Progenitor cell of endocrine pancreas (in vitro differentiated cells): ENCODE data around the gene BUD13. TPM values are rescaled to one million over a fixed set of nuclear protein-coding genes. Genes with fewer than 3 reads are reported as not detected.

Experiments
- DNase-seq: peaks from one replicate; pipeline ENCODE4 v3.0.0; 2021; ENCODE audit warnings: low spot score; ENCODE audit not compliant: unreplicated experiment
- H3K27ac Mint-ChIP-seq: 2 replicates; pipeline ENCODE4 v1.8.0; 2021; ENCODE audit warnings: mild to moderate bottlenecking, moderate library complexity, mixed read lengths
- H3K27me3 Mint-ChIP-seq: 2 replicates; pipeline ENCODE4 v1.8.0; 2021; ENCODE audit warnings: mixed read lengths
- H3K36me3 Mint-ChIP-seq: 2 replicates; pipeline ENCODE4 v1.8.0; 2022; ENCODE audit warnings: mixed read lengths; ENCODE audit not compliant: insufficient read depth
- H3K4me1 Mint-ChIP-seq: 2 replicates; pipeline ENCODE4 v1.8.0; 2021; ENCODE audit warnings: low read depth, mixed read lengths
- H3K4me3 Mint-ChIP-seq: 2 replicates; pipeline ENCODE4 v1.8.0; 2021; ENCODE audit warnings: low read depth, mild to moderate bottlenecking, moderate library complexity, mixed read lengths
- H3K9me3 Mint-ChIP-seq: 2 replicates; pipeline ENCODE4 v1.8.0; 2021; ENCODE audit warnings: low read depth, mixed read lengths
- CTCF ChIP-seq: fragments of 200-600 bp; sonication (generic); IDR thresholded peaks from one replicate; pipeline ENCODE4 v1.5.0; 2021; ENCODE audit warnings: antibody characterized with exemption, mild to moderate bottlenecking; ENCODE audit not compliant: unreplicated experiment
- total RNA-seq: library from RNA; stranded (reverse); gene quantifications from 2 replicates; pipeline ENCODE4 v1.2.1, GENCODE V29; 2021

Gene BUD13
- total RNA-seq, 1 donor from 2014 or later = 26.8 TPM

- H3K36me3 Mint-ChIP-seq = peaks cover 17% of the 10 kb centered on the region
- H3K9me3 Mint-ChIP-seq = no peaks in the 10 kb centered on the region
- no peak for TF ChIP-seq CTCF
- peak within 1 kb of the TSS; percentile 99 for H3K27ac Mint-ChIP-seq
- peak within 1 kb of the TSS; percentile 98 for H3K4me3 Mint-ChIP-seq
- peaks cover 19% of the 10 kb centered on the region for H3K4me1 Mint-ChIP-seq
- peaks cover 10% of the 10 kb centered on the region for H3K27me3 Mint-ChIP-seq
- DNase-seq = peak; percentile 44
Measured at GRCh38 chr11:116787786-116788486, 15.1 kb upstream of the BUD13 start, which contains the start of gene ZPR1. Gene ZPR1 (minus strand): TSS chr11:116788023. CDS start chr11:116787990, 33 bp downstream.

- Mint-ChIP-seq H3K4me1 (peaks cover 16% of the 10 kb centered on the region), H3K27me3 (peaks cover 9% of the 10 kb centered on the region), H3K9me3 (no peaks in the 10 kb centered on the region), H3K36me3 (peaks cover 20% of the 10 kb centered on the region), H3K4me3 (peak overlapping the region; percentile 98), H3K27ac (peak overlapping the region; percentile 79)
- DNase-seq = no peak
- TF ChIP-seq CTCF = no peak
Measured at GRCh38 chr11:116787436-116787785, 14.6 kb upstream of the BUD13 start.

GRCh38 chr11:116786966-116787365 lies 14.2 kb upstream of the BUD13 start:
- Mint-ChIP-seq H3K4me1 (peaks cover 14% of the 10 kb centered on the region), H3K36me3 (peaks cover 24% of the 10 kb centered on the region), H3K27me3 (peaks cover 9% of the 10 kb centered on the region), H3K9me3 (no peaks in the 10 kb centered on the region), H3K27ac (peak overlapping the region; percentile 79), H3K4me3 (peak overlapping the region; percentile 98)
- no peak for DNase-seq
- no peak for TF ChIP-seq CTCF

GRCh38 chr11:116786326-116786725 lies 13.5 kb upstream of the BUD13 start:
- H3K4me1 Mint-ChIP-seq = peaks cover 14% of the 10 kb centered on the region
- no peak for DNase-seq
- no peaks in the 10 kb centered on the region for H3K9me3 Mint-ChIP-seq
- H3K4me3 Mint-ChIP-seq = peak overlapping the region; percentile 98
- H3K27me3 Mint-ChIP-seq = peaks cover 9% of the 10 kb centered on the region
- TF ChIP-seq CTCF = no peak
- H3K36me3 Mint-ChIP-seq = peaks cover 26% of the 10 kb centered on the region
- H3K27ac Mint-ChIP-seq = no peak overlapping the region

DNA sequence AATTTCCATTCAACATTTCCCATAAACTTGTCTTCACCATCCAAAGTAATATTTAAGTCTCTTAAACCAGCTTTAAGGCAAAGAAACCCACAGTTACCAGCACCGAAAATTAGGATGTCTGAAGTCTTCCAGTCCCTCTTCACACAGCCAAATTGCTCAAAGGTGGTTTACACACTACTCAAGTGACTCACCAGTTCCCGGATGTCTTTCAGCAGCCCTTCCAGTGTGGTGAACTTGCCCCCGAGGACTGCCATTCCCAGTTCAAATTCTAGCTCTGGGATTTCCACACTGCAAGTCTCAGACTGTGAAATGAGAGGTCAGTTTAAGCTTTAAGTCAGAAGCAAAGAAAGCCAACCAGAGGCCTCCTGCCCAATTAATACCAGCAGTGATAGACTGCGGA lies 9.9 kb upstream of the BUD13 start:
- no peak for DNase-seq
- Mint-ChIP-seq H3K4me1 (peaks cover 12% of the 10 kb centered on the region), H3K27me3 (no peaks in the 10 kb centered on the region), H3K36me3 (peaks cover 47% of the 10 kb centered on the region), H3K9me3 (no peaks in the 10 kb centered on the region), H3K4me3 (no peak overlapping the region), H3K27ac (no peak overlapping the region)
- no peak for TF ChIP-seq CTCF
